OCI-LY7 (cell line): Measurements from ENCODE around the gene CDH7. TPM values are rescaled to one million over a fixed set of nuclear protein-coding genes. Genes with fewer than 3 reads are reported as not detected.

ENCODE experiments used
- BruUV-seq: library from RNA; stranded (reverse); fragments of 400-500 nt; replicated peaks from 2 replicates; lab custom pipeline; 2021; lab: Mats Ljungman, UMichigan
- CTCF ChIA-PET: fragments of 300-600 bp; sonication (Branson Sonifier 250); formaldehyde crosslinking; loops from one replicate; lab custom pipeline; 2022; ENCODE audit warnings: antibody characterized with exemption; ENCODE audit not compliant: unreplicated experiment; lab: Charles Lee
- POLR2A ChIA-PET: fragments of 300-600 bp; sonication (Branson Sonifier 250); formaldehyde crosslinking; loops from one replicate; lab custom pipeline; 2022; ENCODE audit warnings: antibody characterized with exemption; lab: Charles Lee
- DNase-seq: peaks from one replicate; pipeline ENCODE4 v3.0.0-alpha.2; 2015; ENCODE audit warnings: low spot score
- H2AFZ ChIP-seq: fragments of 200-600 bp; sonication (generic), shearing (Covaris generic); 2 replicates; pipeline ENCODE4 v1.6.1; 2014; ENCODE audit warnings: mild to moderate bottlenecking, antibody characterized with exemption, low read length, moderate library complexity
- H3K27ac ChIP-seq: fragments of 200-600 bp; sonication (generic); 2 replicates; pipeline ENCODE4 v1.5.1; 2014; ENCODE audit warnings: mixed run types, low read depth, mild to moderate bottlenecking, moderate library complexity, low read length, inconsistent platforms; ENCODE audit not compliant: poor library complexity, severe bottlenecking
- H3K36me3 ChIP-seq: fragments of 200-600 bp; sonication (generic); 2 replicates; pipeline ENCODE4 v1.6.1; 2014; ENCODE audit warnings: mild to moderate bottlenecking, antibody characterized with exemption, low read length, moderate library complexity, mixed read lengths; ENCODE audit not compliant: insufficient read depth
- H3K4me1 ChIP-seq: fragments of 200-600 bp; sonication (generic); 2 replicates; pipeline ENCODE4 v1.5.1; 2014; ENCODE audit warnings: mild to moderate bottlenecking, low read length; ENCODE audit not compliant: insufficient read depth, poor library complexity, severe bottlenecking
- H3K4me2 ChIP-seq: fragments of 200-600 bp; sonication (generic); 2 replicates; pipeline ENCODE4 v1.6.1; 2014; ENCODE audit warnings: mild to moderate bottlenecking, low read length
- H3K4me3 ChIP-seq: fragments of 200-600 bp; sonication (generic); 2 replicates; pipeline ENCODE4 v1.5.1; 2014; ENCODE audit warnings: mild to moderate bottlenecking, low read depth, low read length; ENCODE audit not compliant: poor library complexity, severe bottlenecking
- H3K79me2 ChIP-seq: fragments of 200-600 bp; sonication (generic); 2 replicates; pipeline ENCODE4 v1.6.1; 2016; ENCODE audit warnings: low read depth, mild to moderate bottlenecking, low read length, moderate library complexity, mixed read lengths; ENCODE audit not compliant: insufficient read depth
- H3K9me2 ChIP-seq: fragments of 200-600 bp; sonication (generic); 2 replicates; pipeline ENCODE4 v1.6.1; 2016; ENCODE audit warnings: mild to moderate bottlenecking, low read length, mixed read lengths; ENCODE audit not compliant: insufficient read depth
- H3K9me3 ChIP-seq: fragments of 200-600 bp; sonication (generic); 2 replicates; pipeline ENCODE4 v1.6.1; 2014; ENCODE audit warnings: mild to moderate bottlenecking, mixed run types, low read length, mixed read lengths
- H4K20me1 ChIP-seq: fragments of 200-600 bp; sonication (generic); 2 replicates; pipeline ENCODE4 v1.6.1; 2014; ENCODE audit warnings: mild to moderate bottlenecking, antibody characterized with exemption, low read length, moderate library complexity, mixed read lengths; ENCODE audit not compliant: insufficient read depth
- CTCF ChIP-seq: fragments of 200-600 bp; sonication (generic); conservative IDR thresholded peaks from 2 replicates; pipeline ENCODE4 v1.5.1; 2014; ENCODE audit warnings: mild to moderate bottlenecking, antibody characterized with exemption, low read length, moderate library complexity, mixed read lengths
- EZH2phosphoT487 ChIP-seq: fragments of 200-600 bp; sonication (generic); IDR thresholded peaks from 2 replicates; pipeline ENCODE4 v1.6.1; 2018; ENCODE audit warnings: low read depth, borderline replicate concordance, mild to moderate bottlenecking, mixed run types, antibody characterized with exemption, low read length, moderate library complexity, mixed read lengths
- intact Hi-C: fragments of 100-400 bp; cut with micrococcal nuclease; formaldehyde crosslinking; loops from one replicate; pipeline ENCODE4 v1.10.0; 2022; ENCODE audit not compliant: unreplicated experiment
- total RNA-seq, 2 experiments: library from RNA; depleted of rRNA in 1 of 2; stranded (reverse); fragments of >200 nt in 1 of 2; shearing (Covaris generic) in 1 of 2; gene quantifications; 2 replicates each; pipeline ENCODE4 v1.2.3, GENCODE V29; 2014 to 2022

The CDH7 gene
- total RNA-seq, 2 experiments from 2014 or later, result not detected

DNA sequence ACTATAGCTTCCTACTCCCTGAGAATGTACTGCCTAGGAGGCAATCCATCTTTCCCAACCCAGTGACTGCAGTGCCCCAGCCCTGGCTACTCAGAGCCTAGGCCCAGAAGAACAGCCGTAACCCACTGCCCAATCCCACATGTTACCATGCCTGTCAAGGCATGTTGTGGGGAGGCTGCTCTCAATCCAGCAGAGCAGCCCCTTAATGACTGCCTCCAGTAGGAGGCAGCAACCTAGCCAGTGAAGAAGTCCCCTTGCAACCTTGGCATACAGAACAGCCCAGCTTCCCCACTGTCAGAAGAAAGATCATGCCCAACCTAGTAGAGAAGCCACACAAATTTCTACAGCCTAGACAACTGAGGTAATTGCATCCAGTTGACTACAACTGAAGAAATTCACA lies 44.2 kb upstream of the CDH7 start:
- no TSS peak for BruUV-seq
- H2AFZ ChIP-seq, result no peak overlapping the region
- no peaks in the 10 kb centered on the region for H3K79me2 ChIP-seq
- H3K9me2 ChIP-seq, result no peaks in the 10 kb centered on the region
- POLR2A ChIA-PET, result interaction anchor here (0.6 kb wide), 1 partner anchor 96 kb away, joined by 3 read pairs; no protein-coding TSS in a partner anchor
- DNase-seq, result no peak
- H3K9me3 ChIP-seq, result no peaks in the 10 kb centered on the region
- H4K20me1 ChIP-seq, result no peaks in the 10 kb centered on the region
- no peak overlapping the region for H3K4me3 ChIP-seq
- CTCF ChIA-PET, result no interaction called here
- H3K27ac ChIP-seq, result no peak overlapping the region
- H3K4me2 ChIP-seq, result no peak overlapping the region
- H3K4me1 ChIP-seq, result no peaks in the 10 kb centered on the region
- intact Hi-C loops, result no loop called here
- TF ChIP-seq EZH2phosphoT487, result no peak
- no peak for TF ChIP-seq CTCF
- H3K36me3 ChIP-seq, result no peaks in the 10 kb centered on the region

DNA sequence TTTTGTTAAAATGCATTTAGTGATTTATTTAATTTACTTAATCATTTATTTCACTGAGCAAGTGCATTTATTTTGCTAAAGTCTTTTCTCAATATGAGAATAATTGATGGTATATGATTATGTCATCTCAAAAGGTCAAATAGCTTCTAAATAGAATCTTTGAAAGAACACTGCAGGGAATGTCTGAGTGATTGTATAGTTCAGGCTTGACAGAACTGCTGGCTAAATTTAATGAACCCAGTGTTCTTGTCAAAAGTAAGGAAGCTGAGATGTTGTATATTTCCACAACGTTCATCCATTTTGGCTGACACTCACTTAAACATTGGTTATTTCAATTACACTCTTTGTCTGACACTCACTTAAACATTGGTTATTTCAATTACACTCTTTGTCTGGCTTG lies 39.3 kb upstream of the CDH7 start:
- BruUV-seq, result no TSS peak
- ChIA-PET POLR2A (no interaction called here), CTCF (no interaction called here)
- Histone ChIP-seq H3K27ac (no peak overlapping the region), H4K20me1 (no peaks in the 10 kb centered on the region), H3K9me3 (no peaks in the 10 kb centered on the region), H3K4me1 (no peaks in the 10 kb centered on the region), H3K4me2 (no peak overlapping the region), H3K4me3 (no peak overlapping the region), H3K79me2 (no peaks in the 10 kb centered on the region), H3K9me2 (no peaks in the 10 kb centered on the region), H3K36me3 (no peaks in the 10 kb centered on the region), H2AFZ (no peak overlapping the region)
- intact Hi-C loops, result no loop called here
- TF ChIP-seq EZH2phosphoT487, result no peak
- TF ChIP-seq CTCF, result no peak
- DNase-seq, result no peak

GRCh38 chr18:65721619-65722018 lies 29.2 kb upstream of the CDH7 start:
- intact Hi-C loops, result no loop called here
- H4K20me1 ChIP-seq, result no peaks in the 10 kb centered on the region
- H3K36me3 ChIP-seq, result no peaks in the 10 kb centered on the region
- no peaks in the 10 kb centered on the region for H3K9me2 ChIP-seq
- H3K27ac ChIP-seq, result no peak overlapping the region
- no peak for DNase-seq
- H3K4me2 ChIP-seq, result no peak overlapping the region
- ChIA-PET POLR2A (no interaction called here), CTCF (no interaction called here)
- no peaks in the 10 kb centered on the region for H3K4me1 ChIP-seq
- H3K9me3 ChIP-seq, result no peaks in the 10 kb centered on the region
- no TSS peak for BruUV-seq
- no peaks in the 10 kb centered on the region for H3K79me2 ChIP-seq
- TF ChIP-seq CTCF, result no peak
- no peak overlapping the region for H3K4me3 ChIP-seq
- H2AFZ ChIP-seq, result no peak overlapping the region
